AG20443 (cell line): ENCODE measurements around the gene CNR2.
"Not testable (repeated sequence)": the region's sequence is repeated elsewhere in the genome, so short reads cannot be mapped to it uniquely, and the experiment has no call there.

Experiments
- DNase-seq: peaks from one replicate; pipeline ENCODE4 v3.0.0; 2012; ENCODE audit warnings: low spot score, mixed read lengths

The CNR2 gene

GRCh38 chr1:23913212-23913880 lies at the start of gene CNR2:
TSS of gene CNR2 (minus strand) at chr1:23913362. CDS start at chr1:23875617, 37,745 bp downstream.
- DNase-seq = no peak

- no peak for DNase-seq
Measured at GRCh38 chr1:23960291-23961020, 47.3 kb upstream of the CNR2 start.

- DNase-seq = peak; percentile 98
Measured at GRCh38 chr1:23959461-23960290, 46.5 kb upstream of the CNR2 start, which contains the start of gene PNRC2. TSS of gene PNRC2 (plus strand) at chr1:23959828. CDS start at chr1:23961458, 1,630 bp downstream.

GRCh38 chr1:23958810-23959460 lies 45.8 kb upstream of the CNR2 start:
- peak; percentile 87 for DNase-seq

GRCh38 chr1:23958040-23958809 lies 45.1 kb upstream of the CNR2 start:
- not testable (repeated sequence) for DNase-seq

GRCh38 chr1:23957096-23957495 lies 43.9 kb upstream of the CNR2 start:
- no peak for DNase-seq

- no peak for DNase-seq
Measured at GRCh38 chr1:23953020-23953419, 39.9 kb upstream of the CNR2 start.

- no peak for DNase-seq
Measured at GRCh38 chr1:23947366-23947765, 34.2 kb upstream of the CNR2 start.

GRCh38 chr1:23936481-23937176 lies 23.5 kb upstream of the CNR2 start:
- DNase-seq = peak; percentile 32

- no peak for DNase-seq
Measured at GRCh38 chr1:23931491-23931880, 18.3 kb upstream of the CNR2 start.

- peak; percentile 55 for DNase-seq
Measured at GRCh38 chr1:23930861-23931490, 17.8 kb upstream of the CNR2 start.

- DNase-seq = peak; percentile 7
Measured at GRCh38 chr1:23930270-23930669, 17.1 kb upstream of the CNR2 start.

GRCh38 chr1:23928789-23929188 lies 15.6 kb upstream of the CNR2 start:
- DNase-seq = no peak

GRCh38 chr1:23927097-23927496 lies 13.9 kb upstream of the CNR2 start:
- no peak for DNase-seq

- no peak for DNase-seq
Measured at GRCh38 chr1:23925279-23925678, 12.1 kb upstream of the CNR2 start.

GRCh38 chr1:23924601-23925000 lies 11.4 kb upstream of the CNR2 start:
- no peak for DNase-seq

- DNase-seq = peak; percentile 74
Measured at GRCh38 chr1:23923592-23924499, 10.7 kb upstream of the CNR2 start.

- no peak for DNase-seq
Measured at GRCh38 chr1:23922321-23922943, 9.3 kb upstream of the CNR2 start.
